ENCODE data around the gene FAM50A.
"Not testable (repeated sequence)": the region's sequence is repeated elsewhere in the genome, so short reads cannot be mapped to it uniquely, and the experiment has no call there.

FAM50A gene

GRCh38 chrX:154484255-154485149 lies 40.6 kb downstream of the FAM50A start:
- no peak for DNase-seq (ENCODE audit: low spot score)

GRCh38 chrX:154485150-154486051 lies 41.5 kb downstream of the FAM50A start:
- DNase-seq (ENCODE audit: low spot score): no peak

GRCh38 chrX:154486052-154486395 lies 42.1 kb downstream of the FAM50A start:
- DNase-seq (ENCODE audit: low spot score): peak; percentile 16

GRCh38 chrX:154486396-154487207 lies 42.7 kb downstream of the FAM50A start, which contains the start of gene UBL4A:
Gene UBL4A (minus strand): TSS chrX:154486615. CDS start chrX:154486584, 31 bp downstream.
- peak; percentile 45 for DNase-seq (ENCODE audit: low spot score)

- no peak for DNase-seq (ENCODE audit: low spot score)
Measured at GRCh38 chrX:154487518-154488290, 43.8 kb downstream of the FAM50A start.

- DNase-seq (ENCODE audit: low spot score): no peak
Measured at GRCh38 chrX:154488336-154489075, 44.6 kb downstream of the FAM50A start.

GRCh38 chrX:154489182-154489581 lies 45.2 kb downstream of the FAM50A start:
- DNase-seq (ENCODE audit: low spot score): no peak

GRCh38 chrX:154490021-154490413 lies 46.1 kb downstream of the FAM50A start:
- peak; percentile 13 for DNase-seq (ENCODE audit: low spot score)

- DNase-seq (ENCODE audit: low spot score): peak; percentile 92
Measured at GRCh38 chrX:154490414-154491083, 46.6 kb downstream of the FAM50A start, which contains the start of gene SLC10A3. Gene SLC10A3 (minus strand): TSS chrX:154490629. CDS start chrX:154488940, 1,689 bp downstream.

GRCh38 chrX:154494715-154495114 lies 50.8 kb downstream of the FAM50A start:
- no peak for DNase-seq (ENCODE audit: low spot score)

- no peak for DNase-seq (ENCODE audit: low spot score)
Measured at GRCh38 chrX:154495472-154495922, 51.6 kb downstream of the FAM50A start.

GRCh38 chrX:154496591-154497137 lies 52.7 kb downstream of the FAM50A start:
- not testable (repeated sequence) for DNase-seq (ENCODE audit: low spot score)
